ENCODE data around the gene FSTL4.

Gene FSTL4

GRCh38 chr5:133610489-133611356 lies 1.6 kb downstream of the FSTL4 start:
- DNase-seq, result no peak

- no peak for DNase-seq
These were observed 4.9 kb downstream of the FSTL4 start for GRCh38 chr5:133607451-133607850.

GRCh38 chr5:133606835-133607234 lies 5.5 kb downstream of the FSTL4 start:
- no peak for DNase-seq

- DNase-seq, result no peak
These were observed 7.0 kb downstream of the FSTL4 start for GRCh38 chr5:133605323-133605722.

- no peak for DNase-seq
These were observed 8.6 kb downstream of the FSTL4 start for GRCh38 chr5:133603711-133604110.

- DNase-seq, result peak; percentile 5
These were observed 9.4 kb downstream of the FSTL4 start for GRCh38 chr5:133602835-133603380.

GRCh38 chr5:133599600-133599999 lies 12.7 kb downstream of the FSTL4 start:
- DNase-seq, result no peak

GRCh38 chr5:133599044-133599443 lies 13.3 kb downstream of the FSTL4 start:
- DNase-seq, result no peak

- DNase-seq, result no peak
These were observed 16.3 kb downstream of the FSTL4 start for GRCh38 chr5:133596049-133596448.

- DNase-seq, result no peak
These were observed 16.9 kb downstream of the FSTL4 start for GRCh38 chr5:133595465-133595864.

GRCh38 chr5:133589286-133589685 lies 23.1 kb downstream of the FSTL4 start:
- DNase-seq, result no peak

GRCh38 chr5:133582971-133583370 lies 29.4 kb downstream of the FSTL4 start:
- no peak for DNase-seq

- no peak for DNase-seq
These were observed 30.4 kb downstream of the FSTL4 start for GRCh38 chr5:133581918-133582317.

GRCh38 chr5:133581348-133581747 lies 31.0 kb downstream of the FSTL4 start:
- no peak for DNase-seq

GRCh38 chr5:133580618-133581017 lies 31.7 kb downstream of the FSTL4 start:
- DNase-seq, result no peak

GRCh38 chr5:133579766-133580165 lies 32.6 kb downstream of the FSTL4 start:
- DNase-seq, result no peak

GRCh38 chr5:133569347-133569746 lies 43.0 kb downstream of the FSTL4 start:
- no peak for DNase-seq

- no peak for DNase-seq
These were observed 46.3 kb downstream of the FSTL4 start for GRCh38 chr5:133565993-133566392.

GRCh38 chr5:133564921-133565565 lies 47.3 kb downstream of the FSTL4 start:
- no peak for DNase-seq

- DNase-seq, result no peak
These were observed 49.8 kb downstream of the FSTL4 start for GRCh38 chr5:133562554-133562953.

- no peak for DNase-seq
These were observed 52.4 kb downstream of the FSTL4 start for GRCh38 chr5:133559960-133560359.

- no peak for DNase-seq
These were observed 55.8 kb downstream of the FSTL4 start for GRCh38 chr5:133556551-133556950.

- DNase-seq, result no peak
These were observed 58.1 kb downstream of the FSTL4 start for GRCh38 chr5:133554279-133554678.

- DNase-seq, result peak; percentile 42
These were observed 59.3 kb downstream of the FSTL4 start for GRCh38 chr5:133552925-133553525.

Data from NCI-H1436 (cell line).